Measurements from ENCODE around the gene SPDEF. TPM values are rescaled to one million over a fixed set of nuclear protein-coding genes. Genes with fewer than 3 reads are reported as not detected.

The SPDEF gene
- total RNA-seq, 1 donor from 2014 or later = not detected

DNA sequence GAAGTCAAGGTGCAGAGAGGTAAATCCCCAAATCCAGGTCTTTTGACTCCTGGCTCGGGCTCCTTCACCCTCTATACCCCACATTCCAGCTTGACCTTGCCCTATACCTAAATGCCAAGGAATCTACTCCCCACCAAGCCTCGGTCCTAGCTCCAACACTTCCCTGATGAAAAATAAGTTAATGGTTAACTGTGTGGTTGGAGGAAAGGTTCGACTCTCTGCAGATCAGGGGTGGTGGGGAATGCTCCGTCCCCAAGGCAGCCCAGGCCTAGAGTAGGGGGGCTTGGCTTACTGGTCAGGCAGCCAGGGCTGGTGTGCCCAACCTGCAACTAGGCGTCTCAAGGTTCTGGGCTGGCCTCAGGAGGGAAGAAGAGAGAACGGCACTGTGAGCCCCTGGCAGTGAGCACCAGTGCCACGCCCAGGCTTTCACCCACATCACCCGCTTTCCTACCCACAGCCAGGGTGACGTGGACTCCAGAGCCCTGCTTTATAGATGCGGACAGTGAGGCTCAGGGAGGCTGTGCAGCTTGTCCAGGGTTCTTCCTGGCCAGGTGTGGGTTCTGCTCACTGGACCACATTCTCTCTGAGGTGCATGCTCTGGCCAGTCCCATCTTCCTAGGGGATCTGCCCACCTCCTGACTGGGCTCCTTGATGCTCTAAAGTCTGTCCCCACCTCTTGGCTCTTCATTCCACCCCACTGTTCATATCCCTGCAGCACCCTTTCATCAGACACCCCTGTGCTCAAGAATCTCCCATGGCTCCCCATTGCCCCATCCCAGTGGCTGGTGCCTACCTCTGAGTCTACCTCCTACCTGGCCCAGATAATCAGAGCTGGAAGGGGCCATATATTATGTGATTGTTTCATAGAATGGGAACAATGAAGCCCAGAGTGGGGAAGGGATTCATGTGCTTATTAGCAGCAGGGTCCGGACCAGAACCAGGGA is 8.2 kb downstream of the SPDEF start:
- no peaks in the 10 kb centered on the region for H3K36me3 Mint-ChIP-seq (ENCODE audit: unreplicated experiment)

DNA sequence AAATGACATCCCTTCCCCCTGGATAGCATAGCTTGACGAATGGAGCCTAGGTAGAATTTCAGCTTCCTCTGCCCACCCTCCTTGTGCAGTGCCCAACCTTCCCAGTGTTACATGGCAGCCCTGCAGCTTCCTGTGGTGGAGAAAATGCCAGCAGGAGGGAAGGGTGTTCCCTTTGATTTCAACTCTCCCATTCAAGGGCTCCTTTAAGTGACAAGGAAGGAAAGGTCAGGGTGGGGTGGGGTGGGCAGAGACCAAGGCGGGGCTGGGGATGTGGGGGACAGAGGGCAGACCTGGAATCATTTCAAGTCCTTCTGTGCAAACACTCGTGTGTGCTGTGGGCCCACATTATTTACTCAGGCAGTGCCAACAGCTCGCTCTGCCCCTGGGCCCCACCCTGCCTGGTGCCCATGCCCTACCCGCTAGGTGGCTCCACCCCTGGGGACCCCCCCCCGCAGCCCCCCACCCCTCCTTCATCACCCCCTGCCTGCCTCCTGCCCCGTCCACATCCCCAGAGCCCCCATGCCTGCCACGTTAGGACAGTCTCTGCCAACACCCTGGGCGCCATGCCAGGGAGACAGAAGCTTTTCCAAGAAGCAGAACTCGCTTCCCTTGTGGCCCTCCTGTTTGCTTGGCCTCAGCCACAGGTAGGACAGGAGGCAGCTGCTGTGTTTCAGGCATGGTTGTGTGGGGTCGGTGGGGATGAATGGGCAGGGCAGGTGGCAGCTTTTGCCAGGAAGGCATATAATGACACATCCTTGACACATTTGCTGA is 9.4 kb downstream of the SPDEF start:
- H3K4me1 Mint-ChIP-seq (ENCODE audit: low read depth, unreplicated experiment) = peaks cover 17% of the 10 kb centered on the region
- TF ChIP-seq, protein P1, sequence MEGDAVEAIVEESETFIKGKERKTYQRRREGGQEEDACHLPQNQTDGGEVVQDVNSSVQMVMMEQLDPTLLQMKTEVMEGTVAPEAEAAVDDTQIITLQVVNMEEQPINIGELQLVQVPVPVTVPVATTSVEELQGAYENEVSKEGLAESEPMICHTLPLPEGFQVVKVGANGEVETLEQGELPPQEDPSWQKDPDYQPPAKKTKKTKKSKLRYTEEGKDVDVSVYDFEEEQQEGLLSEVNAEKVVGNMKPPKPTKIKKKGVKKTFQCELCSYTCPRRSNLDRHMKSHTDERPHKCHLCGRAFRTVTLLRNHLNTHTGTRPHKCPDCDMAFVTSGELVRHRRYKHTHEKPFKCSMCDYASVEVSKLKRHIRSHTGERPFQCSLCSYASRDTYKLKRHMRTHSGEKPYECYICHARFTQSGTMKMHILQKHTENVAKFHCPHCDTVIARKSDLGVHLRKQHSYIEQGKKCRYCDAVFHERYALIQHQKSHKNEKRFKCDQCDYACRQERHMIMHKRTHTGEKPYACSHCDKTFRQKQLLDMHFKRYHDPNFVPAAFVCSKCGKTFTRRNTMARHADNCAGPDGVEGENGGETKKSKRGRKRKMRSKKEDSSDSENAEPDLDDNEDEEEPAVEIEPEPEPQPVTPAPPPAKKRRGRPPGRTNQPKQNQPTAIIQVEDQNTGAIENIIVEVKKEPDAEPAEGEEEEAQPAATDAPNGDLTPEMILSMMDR (IDR thresholded peaks at IDR 0.05; ENCODE audit: partially characterized antibody, unreplicated experiment) = no peak
- no peak overlapping the region for H3K27ac Mint-ChIP-seq (ENCODE audit: unreplicated experiment)
- H3K36me3 Mint-ChIP-seq (ENCODE audit: unreplicated experiment) = no peaks in the 10 kb centered on the region
- H3K9me3 Mint-ChIP-seq (ENCODE audit: unreplicated experiment) = no peaks in the 10 kb centered on the region
- no peak for DNase-seq
- peaks cover 8% of the 10 kb centered on the region for H3K27me3 Mint-ChIP-seq (ENCODE audit: unreplicated experiment)
- no peak overlapping the region for H3K4me3 Mint-ChIP-seq (ENCODE audit: unreplicated experiment)

More for the DNA sequence above, 8.2 kb downstream of the SPDEF start:
- Mint-ChIP-seq H3K4me1 (ENCODE audit: low read depth, unreplicated experiment) (peaks cover 25% of the 10 kb centered on the region), H3K27ac (ENCODE audit: unreplicated experiment) (no peak overlapping the region), H3K9me3 (ENCODE audit: unreplicated experiment) (peaks cover 3% of the 10 kb centered on the region), H3K27me3 (ENCODE audit: unreplicated experiment) (peaks cover 14% of the 10 kb centered on the region), H3K4me3 (ENCODE audit: unreplicated experiment) (no peak overlapping the region)
- no peak for DNase-seq
- TF ChIP-seq, protein P1 (IDR thresholded peaks at IDR 0.05; ENCODE audit: partially characterized antibody, unreplicated experiment) = no peak

DNA sequence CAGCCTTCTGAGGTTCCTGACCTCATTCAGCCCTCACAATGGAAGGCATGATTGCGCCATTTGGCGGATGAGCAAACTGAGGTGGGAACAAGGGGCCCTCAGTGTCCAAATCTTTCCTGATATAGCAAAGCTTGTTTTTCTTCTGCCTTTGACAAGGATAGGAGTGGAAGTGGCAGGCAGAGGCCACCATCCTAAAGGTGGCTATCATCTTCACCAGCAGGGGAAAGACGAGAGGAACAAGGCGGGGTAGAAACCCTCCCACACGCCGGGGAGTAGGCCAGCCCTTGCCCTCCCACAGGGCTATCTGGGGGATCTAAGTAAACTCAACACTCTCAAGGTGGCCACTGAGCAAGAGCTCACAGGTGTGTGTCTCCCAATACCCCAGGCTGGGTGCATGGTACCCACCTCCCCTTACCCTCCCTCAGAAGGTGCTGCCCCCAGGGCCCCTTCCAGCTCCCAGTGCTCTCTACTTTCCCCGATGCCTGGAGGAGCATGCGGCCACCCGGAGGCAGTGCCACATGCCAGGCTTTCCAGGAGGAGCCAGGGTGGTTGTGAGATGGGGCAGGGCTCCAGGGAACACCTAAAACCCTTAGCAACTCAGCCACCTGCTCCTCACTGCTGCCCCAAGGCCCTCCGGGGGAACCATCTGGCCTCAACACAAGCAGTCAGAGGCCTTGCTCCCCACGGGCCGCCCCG is 11.2 kb downstream of the SPDEF start:
- TF ChIP-seq, protein P1 (IDR thresholded peaks at IDR 0.05; ENCODE audit: partially characterized antibody, unreplicated experiment) = no peak
- peak; percentile 69 for DNase-seq
- Mint-ChIP-seq H3K4me1 (ENCODE audit: low read depth, unreplicated experiment) (peaks cover 17% of the 10 kb centered on the region), H3K36me3 (ENCODE audit: unreplicated experiment) (no peaks in the 10 kb centered on the region), H3K4me3 (ENCODE audit: unreplicated experiment) (no peak overlapping the region), H3K9me3 (ENCODE audit: unreplicated experiment) (no peaks in the 10 kb centered on the region), H3K27me3 (ENCODE audit: unreplicated experiment) (peaks cover 8% of the 10 kb centered on the region), H3K27ac (ENCODE audit: unreplicated experiment) (peak overlapping the region; percentile 52)

DNA sequence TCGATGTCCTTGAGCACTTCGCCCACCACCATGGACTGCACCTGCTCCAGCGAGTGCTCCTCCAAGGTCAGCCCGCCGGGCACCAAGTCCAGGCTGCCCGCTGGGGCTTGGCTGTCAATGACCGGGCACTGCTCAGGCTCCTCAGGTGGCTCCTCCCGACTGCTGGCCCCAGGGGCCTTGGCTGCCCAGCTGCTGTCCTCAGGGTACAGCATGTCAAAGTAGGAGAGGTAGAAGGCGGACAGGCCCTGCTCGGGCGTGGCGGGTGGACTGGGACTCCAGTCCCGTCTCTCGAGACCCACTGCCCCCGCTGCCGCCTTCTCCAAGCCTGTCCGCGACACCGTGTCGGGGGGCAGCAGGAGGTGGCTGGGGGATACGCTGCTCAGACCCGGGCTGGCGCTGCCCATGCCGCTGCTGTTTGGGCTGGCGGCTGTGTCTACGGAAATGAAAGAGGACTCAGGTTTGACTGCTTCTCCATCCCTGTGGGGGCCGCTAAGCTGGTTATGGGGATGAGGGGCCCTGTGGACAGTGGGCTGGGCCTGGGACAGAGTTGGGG is 12.0 kb downstream of the SPDEF start:
- Mint-ChIP-seq H3K9me3 (ENCODE audit: unreplicated experiment) (no peaks in the 10 kb centered on the region), H3K36me3 (ENCODE audit: unreplicated experiment) (no peaks in the 10 kb centered on the region), H3K27me3 (ENCODE audit: unreplicated experiment) (peaks cover 8% of the 10 kb centered on the region), H3K4me1 (ENCODE audit: low read depth, unreplicated experiment) (peaks cover 16% of the 10 kb centered on the region), H3K4me3 (ENCODE audit: unreplicated experiment) (no peak overlapping the region), H3K27ac (ENCODE audit: unreplicated experiment) (no peak overlapping the region)
- TF ChIP-seq, protein P1 (IDR thresholded peaks at IDR 0.05; ENCODE audit: partially characterized antibody, unreplicated experiment) = no peak
- DNase-seq = no peak
